Mesenchymal stem cell (in vitro differentiated cells and primary cell): ENCODE measurements around the gene MAP3K14.

ENCODE experiments used
- DNase-seq: peaks from one replicate; pipeline ENCODE4 v3.0.0-alpha.2; 2013
- H2AFZ ChIP-seq: one replicate; pipeline ENCODE4 v1.6.1; 2013; ENCODE audit warnings: low read depth, mild to moderate bottlenecking, control low read depth, inconsistent platforms, low read length, moderate library complexity
- H2AK5ac ChIP-seq: 2 replicates; pipeline ENCODE4 v1.6.1; 2013; ENCODE audit warnings: low read length, moderate library complexity, mild to moderate bottlenecking, inconsistent platforms; ENCODE audit not compliant: severe bottlenecking
- H2BK120ac ChIP-seq: one replicate; pipeline ENCODE4 v1.6.1; 2013; ENCODE audit warnings: low read depth, mild to moderate bottlenecking, inconsistent platforms, low read length, moderate library complexity
- H2BK12ac ChIP-seq, 2 experiments: one replicate each; pipeline ENCODE4 v1.6.1; 2013; ENCODE audit warnings: inconsistent platforms in 2 of 2, low read length in 2 of 2, mild to moderate bottlenecking in 2 of 2, moderate library complexity in 2 of 2, control low read depth in 1 of 2
- H2BK15ac ChIP-seq: one replicate; pipeline ENCODE4 v1.6.1; 2013; ENCODE audit warnings: mild to moderate bottlenecking, low read depth, inconsistent platforms; ENCODE audit not compliant: poor library complexity, severe bottlenecking
- H2BK5ac ChIP-seq: 2 replicates; pipeline ENCODE4 v1.6.1; 2013; ENCODE audit warnings: low read depth, mild to moderate bottlenecking, low read length, control low read depth, inconsistent platforms; ENCODE audit not compliant: poor library complexity, severe bottlenecking
- H3K14ac ChIP-seq, 2 experiments: one replicate each; pipeline ENCODE4 v1.6.1; 2013; ENCODE audit warnings: inconsistent platforms in 2 of 2, low read length in 2 of 2, control low read depth in 1 of 2, mild to moderate bottlenecking in 1 of 2, moderate library complexity in 1 of 2
- H3K18ac ChIP-seq, 2 experiments: one replicate each; pipeline ENCODE4 v1.6.1; 2013; ENCODE audit warnings: inconsistent platforms in 2 of 2, low read length in 2 of 2, control low read depth in 1 of 2, low read depth in 1 of 2, mild to moderate bottlenecking in 1 of 2
- H3K23ac ChIP-seq, 2 experiments: one replicate each; pipeline ENCODE4 v1.6.1; 2013; ENCODE audit warnings: inconsistent platforms in 2 of 2, low read length in 2 of 2, mild to moderate bottlenecking in 2 of 2, moderate library complexity in 2 of 2, control low read depth in 1 of 2
- H3K27ac ChIP-seq: 2 replicates; pipeline ENCODE4 v1.5.1; 2013; ENCODE audit warnings: mild to moderate bottlenecking, moderate library complexity, low read length, control low read depth, inconsistent platforms; ENCODE audit not compliant: poor library complexity, severe bottlenecking
- H3K27me3 ChIP-seq, 2 experiments: 2 replicates each; pipeline versions ENCODE4 v1.6.1 to v1.7.0; 2013; ENCODE audit warnings: low read length in 2 of 2, mild to moderate bottlenecking in 2 of 2, moderate library complexity in 2 of 2, control low read depth in 1 of 2, inconsistent platforms in 1 of 2; ENCODE audit not compliant: control insufficient read depth in 1 of 2, insufficient read depth in 1 of 2
- H3K36me3 ChIP-seq, 2 experiments: 2 replicates each; pipeline versions ENCODE4 v1.6.1 to v1.7.0; 2013; ENCODE audit warnings: low read length in 2 of 2, control low read depth in 1 of 2, inconsistent platforms in 1 of 2, low read depth in 1 of 2, mild to moderate bottlenecking in 1 of 2; ENCODE audit not compliant: insufficient read depth in 2 of 2, control insufficient read depth in 1 of 2
- H3K4ac ChIP-seq, 2 experiments: one replicate each; pipeline ENCODE4 v1.6.1; 2013; ENCODE audit warnings: inconsistent platforms in 2 of 2, low read length in 2 of 2, mild to moderate bottlenecking in 2 of 2, moderate library complexity in 2 of 2, control low read depth in 1 of 2, low read depth in 1 of 2
- H3K4me1 ChIP-seq: 2 replicates; pipeline ENCODE4 v1.6.1; 2013; ENCODE audit warnings: low read depth, low read length, control low read depth; ENCODE audit not compliant: control insufficient read depth, insufficient read depth
- H3K4me2 ChIP-seq: 2 replicates; pipeline ENCODE4 v1.6.1; 2013; ENCODE audit warnings: low read length, mild to moderate bottlenecking, inconsistent platforms; ENCODE audit not compliant: poor library complexity, severe bottlenecking
- H3K4me3 ChIP-seq, 2 experiments: 2 replicates each; pipeline versions ENCODE4 v1.5.1 to v1.7.0; 2013; ENCODE audit warnings: low read length in 2 of 2, mild to moderate bottlenecking in 2 of 2, control low read depth in 1 of 2, low read depth in 1 of 2; ENCODE audit not compliant: insufficient read depth in 1 of 2
- H3K79me1 ChIP-seq: replicated peaks from 2 replicates; pipeline ENCODE4 v1.6.1; 2013; ENCODE audit warnings: mild to moderate bottlenecking, control low read depth, low read length, inconsistent platforms; ENCODE audit not compliant: poor library complexity, severe bottlenecking
- H3K9ac ChIP-seq: 2 replicates; pipeline ENCODE4 v1.7.0; 2013; ENCODE audit warnings: mild to moderate bottlenecking, low read length, moderate library complexity
- H3K9me3 ChIP-seq: 2 replicates; pipeline ENCODE4 v1.7.0; 2013; ENCODE audit warnings: mild to moderate bottlenecking, low read length; ENCODE audit not compliant: control insufficient read depth
- H4K8ac ChIP-seq: one replicate; pipeline ENCODE4 v1.6.1; 2013; ENCODE audit warnings: inconsistent platforms, mild to moderate bottlenecking, low read length, moderate library complexity
- H4K91ac ChIP-seq: one replicate; pipeline ENCODE4 v1.6.1; 2013; ENCODE audit warnings: mild to moderate bottlenecking, low read length, inconsistent platforms
- WGBS: methylation state at CpG from one replicate; pipeline ENCODE4 v1.1.7; 2013; ENCODE audit warnings: mixed read lengths; 5-methylcytosine and 5-hydroxymethylcytosine counted together

Gene MAP3K14

GRCh38 chr17:45248132-45248957, 68.5 kb downstream of the MAP3K14 start:
- Histone ChIP-seq H3K9ac (peak overlapping the region; percentile 71), H3K4me2 (peak overlapping the region; percentile 98), H3K4ac (peak overlapping the region in 1 of 2 experiments; percentile 20), H3K27ac (no peak overlapping the region), H3K23ac (no peak overlapping the region), H2BK120ac (peak overlapping the region; percentile 69), H2BK15ac (peak overlapping the region; percentile 23), H2AFZ (peak overlapping the region; percentile 72), H3K9me3 (no peaks in the 10 kb centered on the region), H3K36me3 (peaks cover 26 to 27% of the 10 kb centered on the region in 2 experiments), H3K4me3 (peak overlapping the region in 1 of 2 experiments; percentile 81), H4K91ac (peak overlapping the region; percentile 65), H2AK5ac (peak overlapping the region; percentile 80), H3K18ac (peak overlapping the region in 1 of 2 experiments; percentile 61), H3K27me3 (peaks cover 0 to 40% of the 10 kb centered on the region in 2 experiments), H2BK12ac (peak overlapping the region in 1 of 2 experiments; percentile 55), H2BK5ac (no peak overlapping the region), H3K14ac (no peak overlapping the region), H3K79me1 (peaks cover 19% of the 10 kb centered on the region), H4K8ac (peak overlapping the region; percentile 79), H3K4me1 (peaks cover 18% of the 10 kb centered on the region)
- 10% methylated on average over 38 of the region's 39 CpGs for WGBS
- no peak for DNase-seq

GRCh38 chr17:45247429-45248131, 69.2 kb downstream of the MAP3K14 start:
- Histone ChIP-seq H3K23ac (peak overlapping the region in 1 of 2 experiments; percentile 51), H3K9me3 (no peaks in the 10 kb centered on the region), H4K91ac (peak overlapping the region; percentile 65), H3K4me3 (peak overlapping the region; percentile 72 to 81), H3K4me2 (peak overlapping the region; percentile 98), H3K79me1 (peaks cover 19% of the 10 kb centered on the region), H2BK120ac (peak overlapping the region; percentile 69), H2BK5ac (no peak overlapping the region), H3K27ac (peak overlapping the region; percentile 78), H4K8ac (peak overlapping the region; percentile 85), H2AK5ac (no peak overlapping the region), H3K4me1 (peaks cover 18% of the 10 kb centered on the region), H3K14ac (peak overlapping the region in 1 of 2 experiments; percentile 57), H2BK15ac (peak overlapping the region; percentile 71), H3K27me3 (peaks cover 0 to 36% of the 10 kb centered on the region in 2 experiments), H2AFZ (peak overlapping the region; percentile 72), H3K9ac (peak overlapping the region; percentile 71), H3K4ac (no peak overlapping the region), H2BK12ac (peak overlapping the region in 1 of 2 experiments; percentile 7), H3K36me3 (peaks cover 26 to 31% of the 10 kb centered on the region in 2 experiments), H3K18ac (peak overlapping the region in 1 of 2 experiments; percentile 68)
- 1% methylated on average over 59 of the region's 61 CpGs for WGBS
- DNase-seq: peak; percentile 91

DNA sequence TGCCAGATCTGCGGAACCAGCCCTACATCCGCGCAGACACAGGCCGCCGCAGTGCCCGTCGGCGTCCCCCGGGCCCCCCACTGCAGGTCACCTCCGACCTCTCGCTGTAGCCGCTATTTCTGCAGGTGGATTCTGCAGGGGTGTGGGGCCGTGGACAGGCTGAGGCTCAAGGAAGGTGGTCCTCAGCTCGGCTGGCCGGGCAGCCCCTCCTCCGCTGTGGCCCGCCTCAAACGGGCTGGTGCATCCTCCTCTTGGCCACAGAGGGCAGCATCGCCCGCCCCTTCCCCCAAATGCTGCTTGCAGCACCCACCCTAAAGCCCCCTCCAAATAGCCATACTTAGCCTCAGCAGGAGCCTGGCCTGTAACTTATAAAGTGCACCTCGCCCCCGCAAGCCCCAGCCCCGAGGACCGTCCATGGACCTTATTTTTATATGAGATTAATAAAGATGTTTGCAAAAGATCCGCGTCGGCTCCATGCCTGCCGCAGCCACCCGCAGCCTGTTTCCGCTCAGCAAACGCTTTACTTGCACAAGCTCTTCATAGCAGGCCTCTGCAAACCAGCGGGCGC, 69.9 kb downstream of the MAP3K14 start:
- H2AFZ ChIP-seq: peak overlapping the region; percentile 70
- no peak overlapping the region for H2BK120ac ChIP-seq
- peaks cover 0 to 38% of the 10 kb centered on the region in 2 experiments for H3K27me3 ChIP-seq
- H2BK15ac ChIP-seq: peak overlapping the region; percentile 71
- peak overlapping the region; percentile 71 for H3K9ac ChIP-seq
- peak; percentile 50 for DNase-seq
- H3K14ac ChIP-seq: peak overlapping the region in 1 of 2 experiments; percentile 85
- 9% methylated on average over 25 of the region's 33 CpGs for WGBS
- peaks cover 19% of the 10 kb centered on the region for H3K79me1 ChIP-seq
- H3K9me3 ChIP-seq: no peaks in the 10 kb centered on the region
- H3K4me2 ChIP-seq: peak overlapping the region; percentile 98
- H2BK5ac ChIP-seq: no peak overlapping the region
- no peak overlapping the region for H2AK5ac ChIP-seq
- H3K23ac ChIP-seq: no peak overlapping the region
- H4K8ac ChIP-seq: peak overlapping the region; percentile 85
- peaks cover 26 to 34% of the 10 kb centered on the region in 2 experiments for H3K36me3 ChIP-seq
- H2BK12ac ChIP-seq: peak overlapping the region in 1 of 2 experiments; percentile 15
- H4K91ac ChIP-seq: no peak overlapping the region
- peak overlapping the region; percentile 72 to 81 for H3K4me3 ChIP-seq
- H3K4ac ChIP-seq: no peak overlapping the region
- H3K27ac ChIP-seq: peak overlapping the region; percentile 78
- H3K18ac ChIP-seq: peak overlapping the region in 1 of 2 experiments; percentile 68
- peaks cover 20% of the 10 kb centered on the region for H3K4me1 ChIP-seq
